ENCODE data around the gene LRRC23. TPM values are rescaled to one million over a fixed set of nuclear protein-coding genes. Genes with fewer than 3 reads are reported as not detected.

Gene LRRC23
- total and polyA plus RNA-seq, 9 of the 15 experiments (the other 6 are each of a cell fraction or from before 2014, with no cell fraction given), result 2.2 to 7.0 (median 3.0) TPM

DNA sequence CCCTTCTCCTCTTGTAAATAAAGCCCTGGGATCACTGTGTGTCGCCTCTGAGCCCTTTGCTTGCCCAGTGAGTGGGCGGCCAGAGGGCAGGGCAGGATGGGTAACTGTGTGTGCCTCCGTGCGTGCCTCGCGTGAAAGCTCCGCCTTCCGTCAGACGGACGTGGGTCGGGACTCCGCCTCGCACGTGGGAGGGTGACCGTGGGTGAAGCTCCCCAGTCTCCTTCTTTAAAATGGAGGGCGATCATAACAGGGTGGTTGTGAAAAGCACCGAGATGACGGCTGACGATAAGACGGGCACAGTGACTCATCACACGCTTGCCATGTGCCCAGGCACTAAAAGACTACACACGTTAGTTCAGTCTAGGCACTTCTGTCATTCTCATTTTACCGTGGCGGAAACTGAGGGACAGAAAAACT is 56.7 kb downstream of the LRRC23 start (continued):
- TF ChIP-seq UBTF (IDR thresholded peaks at IDR 0.05; ENCODE audit: borderline replicate concordance in 1 of 2, low read depth in 2 of 2, low read length in 2 of 2) (no peak), ZNF592 (IDR thresholded peaks at IDR 0.05) (peak; percentile 76; the same call in 1 of the 2 replicates), YY1 (IDR thresholded peaks at IDR 0.05; ENCODE audit: borderline replicate concordance in 1 of 3, control insufficient read depth in 1 of 3, extremely low read depth in 1 of 3, insufficient read depth in 3 of 3, insufficient read length in 1 of 3, insufficient replicate concordance in 2 of 3, low read depth in 1 of 3, low read length in 2 of 3) (peak in 1 of 3 experiments; percentile 72), CBFA2T2 (conservative IDR thresholded peaks at IDR 0.05) (no peak), ETV5 (CRISPR knock-in tag; IDR thresholded peaks at IDR 0.05; ENCODE audit: low read depth) (no peak), ZC3H4 (CRISPR knock-in tag; IDR thresholded peaks at IDR 0.05; ENCODE audit: borderline replicate concordance) (0 out of 2 replicates have a peak, but pooled peaks have one; percentile 65), FOXA3 (CRISPR knock-in tag; conservative IDR thresholded peaks at IDR 0.05 in 1 of 2, IDR thresholded peaks at IDR 0.05 in 1 of 2) (0 out of 4 replicates have a peak, but pooled peaks of 1 of the 2 experiments have one; percentile 16), EP400 (IDR thresholded peaks at IDR 0.05) (peak; percentile 79; the same call in 1 of the 2 replicates), POLR2A (conservative IDR thresholded peaks at IDR 0.05) (no peak), CBFA2T3 (IDR thresholded peaks at IDR 0.05) (no peak), USF1 (CRISPR knock-in tag; IDR thresholded peaks at IDR 0.05) (no peak), MITF (IDR thresholded peaks at IDR 0.05) (no peak), TAF1 (IDR thresholded peaks at IDR 0.05; ENCODE audit: control insufficient read depth, extremely low read depth, insufficient read depth, low read length, severe bottlenecking) (peak; percentile 5), FOXJ2 (tag; IDR thresholded peaks at IDR 0.05) (no peak), MAX (CRISPR knock-in tag; IDR thresholded peaks at IDR 0.05) (peak; percentile 65), L3MBTL2 (IDR thresholded peaks at IDR 0.05) (0 out of 2 replicates have a peak, but pooled peaks have one; percentile 19)
- TF ChIP-seq, protein P1, sequence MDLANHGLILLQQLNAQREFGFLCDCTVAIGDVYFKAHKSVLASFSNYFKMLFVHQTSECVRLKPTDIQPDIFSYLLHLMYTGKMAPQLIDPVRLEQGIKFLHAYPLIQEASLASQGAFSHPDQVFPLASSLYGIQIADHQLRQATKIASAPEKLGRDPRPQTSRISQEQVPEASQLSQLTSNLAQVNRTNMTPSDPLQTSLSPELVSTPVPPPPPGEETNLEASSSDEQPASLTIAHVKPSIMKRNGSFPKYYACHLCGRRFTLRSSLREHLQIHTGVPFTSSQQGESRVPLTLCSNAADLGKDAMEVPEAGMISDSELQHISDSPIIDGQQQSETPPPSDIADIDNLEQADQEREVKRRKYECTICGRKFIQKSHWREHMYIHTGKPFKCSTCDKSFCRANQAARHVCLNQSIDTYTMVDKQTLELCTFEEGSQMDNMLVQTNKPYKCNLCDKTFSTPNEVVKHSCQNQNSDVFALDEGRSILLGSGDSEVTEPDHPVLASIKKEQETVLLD (IDR thresholded peaks at IDR 0.05), result peak; percentile 53; the same call in 1 of the 2 replicates
